Measurements from ENCODE around the gene PPP1R7. TPM values are rescaled to one million over a fixed set of nuclear protein-coding genes. Genes with fewer than 3 reads are reported as not detected.

Gene PPP1R7
- total and polyA plus RNA-seq, 9 donors: 21.9 to 120 (median 46.9) TPM

DNA sequence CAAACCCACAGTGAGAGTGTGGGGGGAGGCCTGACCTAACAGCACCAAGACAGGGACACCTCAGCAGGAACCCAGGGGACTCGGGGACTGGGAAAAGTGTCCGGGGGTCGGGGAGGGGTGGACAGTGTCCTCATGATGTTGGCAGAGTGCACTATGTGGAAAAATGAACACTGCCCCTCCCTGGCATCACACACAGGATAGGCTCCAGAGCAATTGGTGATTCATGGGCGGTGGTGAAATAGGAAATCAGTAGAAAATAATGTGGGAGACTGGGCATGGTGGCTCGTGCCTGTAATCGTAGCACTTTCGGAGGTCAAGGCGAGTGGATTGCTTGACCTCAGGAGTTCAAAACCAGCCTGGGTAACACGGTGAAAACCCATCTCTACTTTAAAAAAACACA, 34.6 kb downstream of the PPP1R7 start:
- H3K4me1 ChIP-seq (ENCODE audit: insufficient read depth): no peaks in the 10 kb centered on the region
- no peaks in the 10 kb centered on the region for H3K9me3 ChIP-seq
- H3K4me3 ChIP-seq: no peak overlapping the region
- no peaks in the 10 kb centered on the region for H3K36me3 ChIP-seq
- 62 to 75% (median 62%) methylated on average over 9 of the region's 9 CpGs for WGBS, 3 donors
- TF ChIP-seq EP300 (IDR thresholded peaks at IDR 0.05) (no peak), POLR2A (IDR thresholded peaks at IDR 0.05) (no peak)
- TF ChIP-seq, protein P1, sequence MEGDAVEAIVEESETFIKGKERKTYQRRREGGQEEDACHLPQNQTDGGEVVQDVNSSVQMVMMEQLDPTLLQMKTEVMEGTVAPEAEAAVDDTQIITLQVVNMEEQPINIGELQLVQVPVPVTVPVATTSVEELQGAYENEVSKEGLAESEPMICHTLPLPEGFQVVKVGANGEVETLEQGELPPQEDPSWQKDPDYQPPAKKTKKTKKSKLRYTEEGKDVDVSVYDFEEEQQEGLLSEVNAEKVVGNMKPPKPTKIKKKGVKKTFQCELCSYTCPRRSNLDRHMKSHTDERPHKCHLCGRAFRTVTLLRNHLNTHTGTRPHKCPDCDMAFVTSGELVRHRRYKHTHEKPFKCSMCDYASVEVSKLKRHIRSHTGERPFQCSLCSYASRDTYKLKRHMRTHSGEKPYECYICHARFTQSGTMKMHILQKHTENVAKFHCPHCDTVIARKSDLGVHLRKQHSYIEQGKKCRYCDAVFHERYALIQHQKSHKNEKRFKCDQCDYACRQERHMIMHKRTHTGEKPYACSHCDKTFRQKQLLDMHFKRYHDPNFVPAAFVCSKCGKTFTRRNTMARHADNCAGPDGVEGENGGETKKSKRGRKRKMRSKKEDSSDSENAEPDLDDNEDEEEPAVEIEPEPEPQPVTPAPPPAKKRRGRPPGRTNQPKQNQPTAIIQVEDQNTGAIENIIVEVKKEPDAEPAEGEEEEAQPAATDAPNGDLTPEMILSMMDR (IDR thresholded peaks at IDR 0.05): no peak
- no peak overlapping the region for H3K27ac ChIP-seq
- intact Hi-C loops (cut with DNase I): no loop called here
- H3K27me3 ChIP-seq: no peaks in the 10 kb centered on the region
- DNase-seq: no peak

DNA sequence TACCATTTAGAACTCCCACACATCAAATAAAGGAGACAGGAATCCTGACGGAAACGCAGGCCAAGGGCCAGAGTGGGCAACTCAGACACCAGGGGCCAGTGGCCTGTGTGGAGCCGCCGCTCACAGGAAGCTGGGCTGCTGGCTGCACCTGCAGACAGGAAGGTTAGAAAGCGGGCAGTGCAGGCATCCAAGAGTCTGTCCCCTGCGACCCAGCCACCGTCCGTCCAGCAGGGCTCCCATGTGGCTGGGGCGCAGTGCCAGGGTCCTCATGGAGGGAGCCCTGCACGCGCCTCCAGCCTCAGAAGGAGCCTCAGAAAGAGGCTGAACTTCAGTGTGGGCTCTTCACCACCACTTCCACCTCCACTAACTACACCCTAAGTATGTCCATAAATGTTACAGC, 35.7 kb downstream of the PPP1R7 start:
- Histone ChIP-seq H3K36me3 (no peaks in the 10 kb centered on the region), H3K4me1 (ENCODE audit: insufficient read depth) (no peaks in the 10 kb centered on the region), H3K9me3 (no peaks in the 10 kb centered on the region), H3K27ac (no peak overlapping the region), H3K4me3 (no peak overlapping the region), H3K27me3 (no peaks in the 10 kb centered on the region)
- no peak for TF ChIP-seq POLR2A (IDR thresholded peaks at IDR 0.05)
- no peak for TF ChIP-seq EP300 (IDR thresholded peaks at IDR 0.05)
- TF ChIP-seq, protein P1 (IDR thresholded peaks at IDR 0.05): no peak
- WGBS, 3 donors: 43 to 69% (median 47%) methylated on average over 11 of the region's 11 CpGs
- intact Hi-C loops (cut with DNase I): no loop called here
- DNase-seq: no peak

- Histone ChIP-seq H3K4me3 (no peak overlapping the region), H3K9me3 (no peaks in the 10 kb centered on the region), H3K4me1 (ENCODE audit: insufficient read depth) (no peaks in the 10 kb centered on the region), H3K27me3 (no peaks in the 10 kb centered on the region), H3K27ac (no peak overlapping the region), H3K36me3 (no peaks in the 10 kb centered on the region)
- TF ChIP-seq POLR2A (IDR thresholded peaks at IDR 0.05) (no peak), EP300 (IDR thresholded peaks at IDR 0.05) (no peak)
- TF ChIP-seq, protein P1 (IDR thresholded peaks at IDR 0.05): no peak
- WGBS, 3 donors: 49 to 59% (median 57%) methylated on average over 11 to 14 of the region's 14 CpGs
- intact Hi-C loops (cut with DNase I): no loop called here
- no peak for DNase-seq
These were observed 37.0 kb downstream of the PPP1R7 start for GRCh38 chr2:241187101-241187917.

DNA sequence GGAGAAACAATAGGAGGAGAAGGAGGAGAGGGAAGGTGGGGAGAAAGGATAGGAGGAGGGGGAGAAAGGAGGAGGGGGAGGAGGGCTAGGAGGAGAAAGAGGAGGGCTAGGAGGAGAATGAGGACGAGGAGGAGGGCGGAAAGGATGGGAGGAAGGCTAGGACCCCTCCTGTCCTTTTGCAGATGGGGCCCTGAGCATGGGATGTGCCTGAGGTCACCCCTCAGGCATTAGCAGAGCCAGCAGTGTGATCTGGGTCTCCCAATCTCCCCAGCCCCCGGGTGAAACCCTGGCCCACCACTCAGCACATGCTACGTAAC, 37.6 kb downstream of the PPP1R7 start:
- WGBS, 3 donors: 39 to 57% (median 40%) methylated on average over 4 of the region's 4 CpGs
- H3K36me3 ChIP-seq: no peaks in the 10 kb centered on the region

More for the DNA sequence above, 37.6 kb downstream of the PPP1R7 start:
- Histone ChIP-seq H3K27me3 (no peaks in the 10 kb centered on the region), H3K27ac (no peak overlapping the region), H3K4me3 (no peak overlapping the region), H3K9me3 (no peaks in the 10 kb centered on the region), H3K4me1 (ENCODE audit: insufficient read depth) (no peaks in the 10 kb centered on the region)
- intact Hi-C loops (cut with DNase I): no loop called here
- TF ChIP-seq, protein P1 (IDR thresholded peaks at IDR 0.05): no peak
- TF ChIP-seq EP300 (IDR thresholded peaks at IDR 0.05): no peak
- no peak for TF ChIP-seq POLR2A (IDR thresholded peaks at IDR 0.05)
- no peak for DNase-seq
